Endothelial cell of umbilical vein (primary cell): ENCODE data around the gene AHRR. TPM values are rescaled to one million over a fixed set of nuclear protein-coding genes. Genes with fewer than 3 reads are reported as not detected.

ENCODE experiments used
- BruUV-seq: library from RNA; stranded (reverse); fragments of 400-500 nt; replicated peaks from 2 replicates; lab custom pipeline; 2021; lab: Mats Ljungman, UMichigan
- CTCF ChIA-PET: fragments of 300-600, 350-600 bp; sonication (Branson Sonifier 250); formaldehyde crosslinking; loops from one replicate; lab custom pipeline; 2021; ENCODE audit warnings: antibody characterized with exemption, inconsistent platforms; lab: Charles Lee
- POLR2A ChIA-PET: fragments of 300-600, 350-600 bp; sonication (Branson Sonifier 250); formaldehyde crosslinking; loops from one replicate; lab custom pipeline; 2021; ENCODE audit warnings: antibody characterized with exemption, inconsistent platforms; lab: Charles Lee
- DNase-seq: peaks from one replicate; pipeline ENCODE4 v3.0.0-alpha.2; 2011; ENCODE audit warnings: low read depth, low spot score
- FAIRE-seq: peaks from 2 replicates; lab custom pipeline; 2011; peaks lifted over from hg19 to GRCh38; lab: Jason Lieb, UNC
- H2AFZ ChIP-seq: 2 replicates; pipeline ENCODE4 v1.6.0; 2012; ENCODE audit warnings: low read depth, low read length, control low read depth, inconsistent platforms
- H3K27ac ChIP-seq: 2 replicates; pipeline ENCODE4 v1.5.1; 2011; ENCODE audit warnings: low read depth, mild to moderate bottlenecking, control low read depth, low read length, moderate library complexity; ENCODE audit not compliant: insufficient read depth
- H3K27me3 ChIP-seq, 2 experiments: 2 replicates each; pipeline versions ENCODE4 v1.6.0 to v1.6.1; 2011; ENCODE audit warnings: low read length in 2 of 2, mixed read lengths in 1 of 2; ENCODE audit not compliant: control insufficient read depth in 2 of 2, insufficient read depth in 2 of 2
- H3K36me3 ChIP-seq, 2 experiments: 2 replicates in 1 of 2; 3 replicates in 1 of 2; pipeline ENCODE4 v1.5.1; 2011; ENCODE audit warnings: low read length in 2 of 2, mild to moderate bottlenecking in 1 of 2, moderate library complexity in 1 of 2; ENCODE audit not compliant: control insufficient read depth in 2 of 2, insufficient read depth in 2 of 2; ENCODE audit errors: extremely low read depth in 1 of 2
- H3K4me1 ChIP-seq: 3 replicates; pipeline ENCODE4 v1.5.1; 2011; ENCODE audit warnings: mild to moderate bottlenecking, low read length; ENCODE audit not compliant: control insufficient read depth, insufficient read depth; ENCODE audit errors: extremely low read depth
- H3K4me2 ChIP-seq: 2 replicates; pipeline ENCODE4 v1.6.1; 2011; ENCODE audit warnings: low read length, control low read depth, mixed read lengths; ENCODE audit not compliant: insufficient read depth
- H3K4me3 ChIP-seq, 3 experiments: fragments of 200-600 bp in 1 of 3; sonication (generic), shearing (Covaris generic) in 1 of 3; replicated peaks in 1 of 3; 2 replicates each; pipeline ENCODE4 v1.5.1; 2011 to 2016; ENCODE audit warnings: control low read depth in 3 of 3, low read length in 3 of 3, mild to moderate bottlenecking in 2 of 3, inconsistent platforms in 1 of 3, low read depth in 1 of 3, moderate library complexity in 1 of 3; ENCODE audit not compliant: insufficient read depth in 1 of 3
- H3K79me2 ChIP-seq: 2 replicates; pipeline ENCODE4 v1.6.0; 2012; ENCODE audit warnings: low read length, inconsistent platforms; ENCODE audit not compliant: control insufficient read depth, insufficient read depth
- H3K9ac ChIP-seq: replicated peaks from 2 replicates; pipeline ENCODE3; 2011; ENCODE audit warnings: low read length, control low read depth; ENCODE audit not compliant: insufficient read depth; ENCODE audit errors: extremely low read depth
- H3K9me1 ChIP-seq: replicated peaks from 3 replicates; pipeline ENCODE4 v1.6.0; 2011; ENCODE audit warnings: mild to moderate bottlenecking, low read length; ENCODE audit not compliant: control insufficient read depth, insufficient read depth; ENCODE audit errors: extremely low read depth
- H3K9me3 ChIP-seq: replicated peaks from 2 replicates; pipeline ENCODE4 v1.5.1; 2012; ENCODE audit warnings: low read length, inconsistent platforms; ENCODE audit not compliant: control insufficient read depth, insufficient read depth
- H4K20me1 ChIP-seq: replicated peaks from 2 replicates; pipeline ENCODE3; 2011; ENCODE audit warnings: mild to moderate bottlenecking, low read length; ENCODE audit not compliant: control insufficient read depth, insufficient read depth; ENCODE audit errors: extremely low read depth
- EZH2 ChIP-seq: IDR thresholded peaks from 2 replicates; pipeline ENCODE4 v1.6.1; 2012; ENCODE audit warnings: borderline replicate concordance, low read depth, mild to moderate bottlenecking, moderate library complexity, low read length, inconsistent platforms; ENCODE audit not compliant: severe bottlenecking
- FOS ChIP-seq: IDR thresholded peaks from 2 replicates; pipeline ENCODE4 v1.6.1; 2011; ENCODE audit warnings: mild to moderate bottlenecking, low read length, moderate library complexity, borderline replicate concordance; ENCODE audit not compliant: insufficient read depth
- GATA2 ChIP-seq: IDR thresholded peaks from 2 replicates; pipeline ENCODE4 v1.7.0; 2011; ENCODE audit warnings: low read depth, mild to moderate bottlenecking, moderate library complexity, mixed read lengths, low read length; ENCODE audit not compliant: insufficient read length, insufficient read depth
- JUN ChIP-seq: IDR thresholded peaks from 2 replicates; pipeline ENCODE4 v1.6.1; 2011; ENCODE audit warnings: borderline replicate concordance, low read depth; ENCODE audit not compliant: insufficient read length, insufficient read depth
- MYC ChIP-seq: IDR thresholded peaks from one replicate; pipeline ENCODE4 v1.6.1; 2011; ENCODE audit warnings: mild to moderate bottlenecking, low read depth, low read length
- POLR2A ChIP-seq: IDR thresholded peaks from 2 replicates; pipeline ENCODE4 v1.6.1; 2012; ENCODE audit warnings: low read depth, mild to moderate bottlenecking, control low read depth, low read length
- POLR2AphosphoS5 ChIP-seq: IDR thresholded peaks from 2 replicates; pipeline ENCODE4 v1.6.1; 2012; ENCODE audit warnings: low read depth, mild to moderate bottlenecking, control low read depth, low read length, moderate library complexity; ENCODE audit not compliant: insufficient read depth
- dilution Hi-C: fragments of 300-500 bp; cut with MboI; formaldehyde crosslinking; loops from one replicate; pipeline ENCODE4 v1.15.0; 2019; ENCODE audit warnings: low sequenced_read_pairs; ENCODE audit not compliant: extremely low pct_ligation_motif_present
- intact Hi-C: fragments of 100-400 bp; cut with micrococcal nuclease; formaldehyde crosslinking; loops from one replicate; pipeline ENCODE4 v1.10.0; 2022
- polyA plus RNA-seq, 4 experiments: library from polyadenylated mRNA; depleted of rRNA in 3 of 4; stranded (reverse) in 3 of 4; unstranded in 1 of 4; fragments of >200 nt; gene quantifications; 2 replicates each; pipeline versions ENCODE4 v1.2.1 to v1.2.3, GENCODE V29; 2011 to 2012; ENCODE audit warnings: missing spikeins in 1 of 4
- total RNA-seq: library from RNA; stranded (reverse); gene quantifications from 2 replicates; pipeline ENCODE4 v1.2.3, GENCODE V29; 2021
- TF ChIP-seq, protein P1 (sequence below): IDR thresholded peaks from 2 replicates; pipeline ENCODE4 v1.6.1; 2011; ENCODE audit not compliant: insufficient read depth, insufficient read length
- TF ChIP-seq, protein P2 (sequence below), 2 donors: IDR thresholded peaks; 1 replicate in 1 of 2; 2 replicates in 1 of 2; pipeline ENCODE4 v1.5.1; 2011; ENCODE audit warnings: low read length in 2 of 2, mild to moderate bottlenecking in 2 of 2, moderate library complexity in 2 of 2, control low read depth in 1 of 2, inconsistent platforms in 1 of 2, low read depth in 1 of 2; ENCODE audit not compliant: insufficient read depth in 1 of 2; ENCODE audit errors: extremely low read depth in 1 of 2

AHRR gene
- total and polyA plus RNA-seq, 2 donors (not counting 3 experiments of a cell fraction or from before 2014, with no cell fraction given) = 3.1 to 7.3 TPM

DNA sequence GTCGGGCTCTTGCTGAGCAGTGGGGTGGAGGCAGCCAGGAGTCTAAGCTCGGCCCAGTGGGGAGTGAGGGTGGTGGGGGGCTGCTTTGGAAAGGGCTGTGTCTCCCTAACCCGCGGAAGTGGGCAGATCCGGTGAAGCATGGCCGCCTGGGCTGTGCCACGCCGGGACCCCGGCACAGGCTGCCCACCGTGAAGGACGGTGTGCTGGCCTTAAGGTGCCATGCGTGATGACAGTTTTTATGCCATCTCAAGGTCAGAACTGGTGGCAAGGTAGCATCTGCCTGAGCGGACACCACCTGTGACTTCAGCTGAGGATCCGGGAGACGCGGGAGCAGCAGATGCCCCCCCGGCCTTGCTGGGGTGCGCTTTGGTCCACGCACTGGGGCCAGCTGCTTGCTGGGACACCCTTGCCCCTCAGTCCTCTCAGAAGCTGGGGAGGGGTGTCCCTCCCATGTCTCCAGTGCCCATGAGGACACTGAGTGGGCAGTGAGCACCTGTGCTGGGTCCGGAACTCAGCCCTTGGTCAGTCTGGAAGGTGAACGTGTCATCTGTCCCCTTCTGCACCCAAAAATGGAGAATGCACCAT lies 53.9 kb downstream of the AHRR start:
- H3K4me1 ChIP-seq = peaks cover 30% of the 10 kb centered on the region
- H3K27me3 ChIP-seq = no peaks in the 10 kb centered on the region
- H3K9me1 ChIP-seq = no peaks in the 10 kb centered on the region
- H3K9me3 ChIP-seq = no peaks in the 10 kb centered on the region
- H2AFZ ChIP-seq = no peak overlapping the region
- CTCF ChIA-PET = no interaction called here
- POLR2A ChIA-PET = no interaction called here
- H3K27ac ChIP-seq = no peak overlapping the region
- DNase-seq = no peak
- intact Hi-C loops (no loop called here), dilution Hi-C loops (no loop called here)
- H3K4me2 ChIP-seq = no peak overlapping the region
- no peaks in the 10 kb centered on the region for H3K36me3 ChIP-seq
- H3K9ac ChIP-seq = no peak overlapping the region
- FAIRE-seq = no peak
- no TSS peak for BruUV-seq
- no peak for TF ChIP-seq POLR2A
- TF ChIP-seq, protein P1, sequence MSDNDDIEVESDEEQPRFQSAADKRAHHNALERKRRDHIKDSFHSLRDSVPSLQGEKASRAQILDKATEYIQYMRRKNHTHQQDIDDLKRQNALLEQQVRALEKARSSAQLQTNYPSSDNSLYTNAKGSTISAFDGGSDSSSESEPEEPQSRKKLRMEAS = no peak
- TF ChIP-seq, protein P2, sequence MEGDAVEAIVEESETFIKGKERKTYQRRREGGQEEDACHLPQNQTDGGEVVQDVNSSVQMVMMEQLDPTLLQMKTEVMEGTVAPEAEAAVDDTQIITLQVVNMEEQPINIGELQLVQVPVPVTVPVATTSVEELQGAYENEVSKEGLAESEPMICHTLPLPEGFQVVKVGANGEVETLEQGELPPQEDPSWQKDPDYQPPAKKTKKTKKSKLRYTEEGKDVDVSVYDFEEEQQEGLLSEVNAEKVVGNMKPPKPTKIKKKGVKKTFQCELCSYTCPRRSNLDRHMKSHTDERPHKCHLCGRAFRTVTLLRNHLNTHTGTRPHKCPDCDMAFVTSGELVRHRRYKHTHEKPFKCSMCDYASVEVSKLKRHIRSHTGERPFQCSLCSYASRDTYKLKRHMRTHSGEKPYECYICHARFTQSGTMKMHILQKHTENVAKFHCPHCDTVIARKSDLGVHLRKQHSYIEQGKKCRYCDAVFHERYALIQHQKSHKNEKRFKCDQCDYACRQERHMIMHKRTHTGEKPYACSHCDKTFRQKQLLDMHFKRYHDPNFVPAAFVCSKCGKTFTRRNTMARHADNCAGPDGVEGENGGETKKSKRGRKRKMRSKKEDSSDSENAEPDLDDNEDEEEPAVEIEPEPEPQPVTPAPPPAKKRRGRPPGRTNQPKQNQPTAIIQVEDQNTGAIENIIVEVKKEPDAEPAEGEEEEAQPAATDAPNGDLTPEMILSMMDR (IDR thresholded peaks at IDR 0.05; ENCODE audit: extremely low read depth in 1 of 2, insufficient read depth in 1 of 2, low read depth in 1 of 2, low read length in 2 of 2) = no peak
- TF ChIP-seq MYC = no peak
- TF ChIP-seq GATA2 = no peak
- no peak for TF ChIP-seq EZH2
- no peak for TF ChIP-seq POLR2AphosphoS5
- TF ChIP-seq JUN = no peak
- no peak for TF ChIP-seq FOS
- H3K4me3 ChIP-seq = no peak overlapping the region
- no peaks in the 10 kb centered on the region for H4K20me1 ChIP-seq
- H3K79me2 ChIP-seq = no peaks in the 10 kb centered on the region
